Measurements from ENCODE around the gene CAMTA1. TPM values are rescaled to one million over a fixed set of nuclear protein-coding genes. Genes with fewer than 3 reads are reported as not detected.

CAMTA1 gene
- polyA plus RNA-seq, 1 experiment: 23.1 TPM

GRCh38 chr1:7389906-7390603, 604.8 kb downstream of the CAMTA1 start:
- ChIA-PET CTCF (no interaction called here), POLR2A (no interaction called here)
- H3K27me3 ChIP-seq (ENCODE audit: control insufficient read depth, insufficient read depth, low read length): no peaks in the 10 kb centered on the region
- H3K36me3 ChIP-seq (ENCODE audit: control insufficient read depth, insufficient read depth, low read length): no peaks in the 10 kb centered on the region
- TF ChIP-seq, protein P1, sequence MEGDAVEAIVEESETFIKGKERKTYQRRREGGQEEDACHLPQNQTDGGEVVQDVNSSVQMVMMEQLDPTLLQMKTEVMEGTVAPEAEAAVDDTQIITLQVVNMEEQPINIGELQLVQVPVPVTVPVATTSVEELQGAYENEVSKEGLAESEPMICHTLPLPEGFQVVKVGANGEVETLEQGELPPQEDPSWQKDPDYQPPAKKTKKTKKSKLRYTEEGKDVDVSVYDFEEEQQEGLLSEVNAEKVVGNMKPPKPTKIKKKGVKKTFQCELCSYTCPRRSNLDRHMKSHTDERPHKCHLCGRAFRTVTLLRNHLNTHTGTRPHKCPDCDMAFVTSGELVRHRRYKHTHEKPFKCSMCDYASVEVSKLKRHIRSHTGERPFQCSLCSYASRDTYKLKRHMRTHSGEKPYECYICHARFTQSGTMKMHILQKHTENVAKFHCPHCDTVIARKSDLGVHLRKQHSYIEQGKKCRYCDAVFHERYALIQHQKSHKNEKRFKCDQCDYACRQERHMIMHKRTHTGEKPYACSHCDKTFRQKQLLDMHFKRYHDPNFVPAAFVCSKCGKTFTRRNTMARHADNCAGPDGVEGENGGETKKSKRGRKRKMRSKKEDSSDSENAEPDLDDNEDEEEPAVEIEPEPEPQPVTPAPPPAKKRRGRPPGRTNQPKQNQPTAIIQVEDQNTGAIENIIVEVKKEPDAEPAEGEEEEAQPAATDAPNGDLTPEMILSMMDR (IDR thresholded peaks at IDR 0.05; ENCODE audit: insufficient read depth, low read depth, low read length): no peak
- DNase-seq (ENCODE audit: low read depth): no peak
- no peak overlapping the region for H3K4me3 ChIP-seq (ENCODE audit: low read depth, low read length)

GRCh38 chr1:7390604-7391000, 605.3 kb downstream of the CAMTA1 start:
- DNase-seq (ENCODE audit: low read depth): no peak
- TF ChIP-seq, protein P1 (IDR thresholded peaks at IDR 0.05; ENCODE audit: insufficient read depth, low read depth, low read length): no peak
- H3K27me3 ChIP-seq (ENCODE audit: control insufficient read depth, insufficient read depth, low read length): no peaks in the 10 kb centered on the region
- H3K4me3 ChIP-seq (ENCODE audit: low read depth, low read length): no peak overlapping the region
- ChIA-PET POLR2A (no interaction called here), CTCF (no interaction called here)
- no peaks in the 10 kb centered on the region for H3K36me3 ChIP-seq (ENCODE audit: control insufficient read depth, insufficient read depth, low read length)

DNA sequence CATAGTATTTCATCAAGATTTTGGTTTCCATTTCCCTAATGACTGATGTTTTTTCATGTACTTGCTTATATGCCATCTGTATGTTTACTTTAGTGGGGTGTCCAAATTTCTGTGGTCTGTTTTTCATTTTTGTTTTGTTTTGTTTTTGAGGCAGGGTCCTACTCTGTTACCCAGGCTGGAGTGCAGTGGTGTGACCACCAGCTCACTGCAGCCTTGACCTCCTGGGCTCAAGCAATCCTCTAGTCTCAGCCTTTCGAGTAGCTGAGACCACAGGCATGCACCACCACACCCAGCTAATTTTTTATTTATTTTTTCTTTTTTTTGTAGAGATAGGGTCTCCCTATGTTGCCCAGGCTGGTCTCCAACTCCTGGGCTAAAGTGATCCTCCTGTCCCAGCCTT, 607.9 kb downstream of the CAMTA1 start:
- TF ChIP-seq, protein P1 (IDR thresholded peaks at IDR 0.05; ENCODE audit: insufficient read depth, low read depth, low read length): no peak
- Histone ChIP-seq H3K36me3 (ENCODE audit: control insufficient read depth, insufficient read depth, low read length) (no peaks in the 10 kb centered on the region), H3K27me3 (ENCODE audit: control insufficient read depth, insufficient read depth, low read length) (no peaks in the 10 kb centered on the region), H3K4me3 (ENCODE audit: low read depth, low read length) (no peak overlapping the region)
- CTCF ChIA-PET: no interaction called here
- no peak for DNase-seq (ENCODE audit: low read depth)
- POLR2A ChIA-PET: interaction anchor here (0.6 kb wide), 1 partner anchor 51 kb away, joined by 5 read pairs; no protein-coding TSS in a partner anchor

- POLR2A ChIA-PET: no interaction called here
- DNase-seq (ENCODE audit: low read depth): no peak
- TF ChIP-seq, protein P1 (IDR thresholded peaks at IDR 0.05; ENCODE audit: insufficient read depth, low read depth, low read length): no peak
- H3K4me3 ChIP-seq (ENCODE audit: low read depth, low read length): no peak overlapping the region
- CTCF ChIA-PET: no interaction called here
- no peaks in the 10 kb centered on the region for H3K36me3 ChIP-seq (ENCODE audit: control insufficient read depth, insufficient read depth, low read length)
- no peaks in the 10 kb centered on the region for H3K27me3 ChIP-seq (ENCODE audit: control insufficient read depth, insufficient read depth, low read length)
Measured at GRCh38 chr1:7395251-7395650, 610.0 kb downstream of the CAMTA1 start.

DNA sequence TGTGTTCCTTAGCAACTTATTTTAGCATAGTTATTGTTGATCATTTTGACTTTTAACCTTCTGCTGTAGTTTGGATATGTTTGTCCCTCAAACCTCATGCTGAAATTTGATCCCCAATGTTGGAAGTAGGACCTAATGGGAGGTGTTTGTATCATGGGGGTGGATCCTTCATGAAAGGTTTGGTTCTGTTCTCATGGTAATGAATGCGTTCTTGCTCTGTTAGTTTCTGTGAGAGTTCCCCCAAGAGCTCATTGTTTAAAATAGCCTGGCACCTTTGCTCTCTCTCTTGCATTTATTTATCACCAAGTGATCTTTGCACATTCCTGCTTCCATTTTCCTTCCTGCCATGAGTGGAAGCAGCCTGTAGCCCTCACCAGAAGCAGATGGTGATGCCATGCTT, 613.7 kb downstream of the CAMTA1 start:
- TF ChIP-seq, protein P1 (IDR thresholded peaks at IDR 0.05; ENCODE audit: insufficient read depth, low read depth, low read length): no peak
- no peaks in the 10 kb centered on the region for H3K36me3 ChIP-seq (ENCODE audit: control insufficient read depth, insufficient read depth, low read length)
- H3K27me3 ChIP-seq (ENCODE audit: control insufficient read depth, insufficient read depth, low read length): no peaks in the 10 kb centered on the region
- ChIA-PET CTCF (no interaction called here), POLR2A (no interaction called here)
- no peak for DNase-seq (ENCODE audit: low read depth)
- no peak overlapping the region for H3K4me3 ChIP-seq (ENCODE audit: low read depth, low read length)
